K562 (cell line): Measurements from ENCODE around the gene LAPTM5. TPM values are rescaled to one million over a fixed set of nuclear protein-coding genes. Genes with fewer than 3 reads are reported as not detected.

Experiments used
- BRD9 ChIP-seq: fragments of 450-650 bp; IDR thresholded peaks from 2 replicates; pipeline ENCODE4 v1.6.1; 2018; ENCODE audit warnings: low read depth; ENCODE audit not compliant: partially characterized antibody
- CREB5 ChIP-seq: fragments of 250-450 bp; sonication (Bioruptor Pico); IDR thresholded peaks from 2 replicates; pipeline ENCODE4 v1.5.0; 2020; ENCODE audit warnings: mild to moderate bottlenecking
- EHMT2 ChIP-seq: fragments of 450-650 bp; IDR thresholded peaks from 2 replicates; pipeline ENCODE4 v1.6.1; 2018; ENCODE audit warnings: antibody characterized with exemption
- EP300 ChIP-seq: IDR thresholded peaks from 2 replicates; pipeline ENCODE4 v1.6.1; 2012; ENCODE audit warnings: low read length, improper control_type of control experiment
- ETV1 ChIP-seq: fragments of 450-650 bp; conservative IDR thresholded peaks from 2 replicates; pipeline ENCODE4 v1.6.1; 2016; ENCODE audit warnings: missing genetic modification characterization, control low read depth, low read depth, missing compliant biosample characterization
- EZH2 ChIP-seq: IDR thresholded peaks from 2 replicates; pipeline ENCODE4 v1.6.1; 2012; ENCODE audit warnings: low read depth, mild to moderate bottlenecking, inconsistent platforms, low read length, borderline replicate concordance
- FOSL1 ChIP-seq: fragments of 200-800 bp; sonication (Bioruptor generic); conservative IDR thresholded peaks from 2 replicates; pipeline ENCODE4 v1.6.1; 2016; ENCODE audit warnings: missing genetic modification characterization, missing compliant biosample characterization
- HDAC3 ChIP-seq: fragments of 450-650 bp; IDR thresholded peaks from 2 replicates; pipeline ENCODE4 v1.6.1; 2018; ENCODE audit warnings: borderline replicate concordance, mild to moderate bottlenecking, moderate library complexity; ENCODE audit not compliant: partially characterized antibody
- JUND ChIP-seq, 2 experiments: IDR thresholded peaks; 2 replicates in 1 of 2; 3 replicates in 1 of 2; pipeline ENCODE4 v1.6.1; 2011; ENCODE audit warnings: borderline replicate concordance in 2 of 2, low read depth in 2 of 2, low read length in 2 of 2, improper control_type of control experiment in 1 of 2, missing biosample characterization in 1 of 2, missing genetic modification characterization in 1 of 2, missing genetic modification reagents in 1 of 2
- KLF13 ChIP-seq: fragments of 450-650 bp; IDR thresholded peaks from 2 replicates; pipeline ENCODE4 v1.6.1; 2016; ENCODE audit warnings: missing genetic modification characterization, low read depth, mild to moderate bottlenecking, missing compliant biosample characterization, moderate library complexity, borderline replicate concordance
- KLF16 ChIP-seq: IDR thresholded peaks from 2 replicates; pipeline ENCODE4 v1.6.1; 2016; ENCODE audit warnings: antibody characterized with exemption
- MTA2 ChIP-seq: fragments of 450-650 bp; IDR thresholded peaks from 2 replicates; pipeline ENCODE4 v1.6.1; 2016; ENCODE audit warnings: low read depth
- SMARCA5 ChIP-seq: fragments of 450-650 bp; IDR thresholded peaks from 2 replicates; pipeline ENCODE4 v1.6.1; 2016
- TEAD4 ChIP-seq, 2 experiments: sonication (generic) in 1 of 2; formaldehyde crosslinking in 1 of 2; IDR thresholded peaks; 2 replicates each; pipeline versions ENCODE4 v1.6.1 to v1.8.0; 2012 to 2022; ENCODE audit warnings: borderline replicate concordance in 1 of 2, inconsistent platforms in 1 of 2, low read length in 1 of 2, mild to moderate bottlenecking in 1 of 2, missing genetic modification reagents in 1 of 2
- TFAM ChIP-seq: fragments of 250-450 bp; sonication (Bioruptor Pico); conservative IDR thresholded peaks from 2 replicates; pipeline ENCODE4 v1.5.0; 2021; ENCODE audit warnings: mild to moderate bottlenecking, moderate library complexity
- WHSC1 ChIP-seq: IDR thresholded peaks from one replicate; pipeline ENCODE4 v1.6.1; 2012; ENCODE audit warnings: low read length, control low read depth, inconsistent platforms
- ZBTB49 ChIP-seq: sonication (generic); formaldehyde crosslinking; IDR thresholded peaks from 2 replicates; pipeline ENCODE4 v1.8.0; 2022; ENCODE audit warnings: missing genetic modification reagents, mild to moderate bottlenecking, borderline replicate concordance
- ZKSCAN8 ChIP-seq: fragments of 200-800 bp; sonication (Bioruptor generic); IDR thresholded peaks from 2 replicates; pipeline ENCODE4 v1.6.1; 2016; ENCODE audit warnings: missing genetic modification characterization, missing compliant biosample characterization
- ZNF12 ChIP-seq: sonication (generic); formaldehyde crosslinking; IDR thresholded peaks from 2 replicates; pipeline ENCODE4 v1.4.0; 2020; ENCODE audit warnings: mild to moderate bottlenecking, missing genetic modification reagents
- ZNF589 ChIP-seq: fragments of 200-800 bp; sonication (Bioruptor generic); IDR thresholded peaks from 2 replicates; pipeline ENCODE4 v1.6.1; 2016; ENCODE audit warnings: low read depth, missing genetic modification characterization, missing compliant biosample characterization
- ZNF766 ChIP-seq: fragments of 200-800 bp; sonication (Bioruptor generic); conservative IDR thresholded peaks from 2 replicates; pipeline ENCODE4 v1.6.1; 2016; ENCODE audit warnings: missing genetic modification characterization, missing compliant biosample characterization
- ZNF830 ChIP-seq: fragments of 250-450 bp; sonication (Bioruptor Pico); IDR thresholded peaks from 2 replicates; pipeline ENCODE4 v1.5.0; 2021; ENCODE audit warnings: mild to moderate bottlenecking
- polyA plus RNA-seq, 8 experiments: library from polyadenylated mRNA; depleted of rRNA in 4 of 8; stranded (reverse) in 5 of 8; unstranded in 3 of 8; fragments of >200 nt; fragmentation: Nextera tagmentation in 2 of 8; fragmentation: Illumina TruSeq in 1 of 8; extraction: Ambion mirVana in 2 of 8; extraction: Trizol in 1 of 8; gene quantifications; 2 replicates each; pipeline versions ENCODE4 v1.2.1 to v1.2.3, GENCODE V29; 2011 to 2014; ENCODE audit warnings: inconsistent platforms in 1 of 8, missing spikeins in 1 of 8
- total RNA-seq, 7 experiments: library from RNA; depleted of rRNA in 6 of 7; stranded (reverse); fragments of >200 nt in 6 of 7; fragmentation: Illumina TruSeq in 2 of 7; extraction: Trizol in 2 of 7; gene quantifications; 2 replicates each; pipeline versions ENCODE4 v1.2.1 to v1.2.3, GENCODE V29; 2011 to 2021; ENCODE audit warnings: low replicate concordance in 1 of 7
- TF ChIP-seq, protein P1 (sequence below): fragments of 450-650 bp; formaldehyde crosslinking; IDR thresholded peaks from 2 replicates; pipeline ENCODE4 v1.4.0; 2020; ENCODE audit warnings: mild to moderate bottlenecking, moderate library complexity

The LAPTM5 gene
- total and polyA plus RNA-seq, 9 of the 15 experiments (the other 6 are each of a cell fraction or from before 2014, with no cell fraction given) = 2.4 to 47.3 (median 20.3) TPM

- TF ChIP-seq EHMT2 (no peak), JUND (IDR thresholded peaks at IDR 0.05; ENCODE audit: borderline replicate concordance, low read depth, low read length) (peak; percentile 48), JUND (tag; IDR thresholded peaks at IDR 0.05; ENCODE audit: borderline replicate concordance, low read depth, low read length) (no peak; the same call in 2 of the 3 replicates), WHSC1 (no peak), KLF16 (no peak), ETV1 (tag) (no peak), FOSL1 (tag) (peak; percentile 28; the same call in 1 of the 2 replicates), CREB5 (CRISPR knock-in tag) (no peak), ZNF589 (CRISPR knock-in tag) (no peak), ZKSCAN8 (CRISPR knock-in tag) (no peak), EP300 (no peak), TEAD4 (IDR thresholded peaks at IDR 0.05; ENCODE audit: low read length) (no peak), TEAD4 (CRISPR knock-in tag; IDR thresholded peaks at IDR 0.05; ENCODE audit: borderline replicate concordance) (no peak), BRD9 (no peak), ZNF766 (CRISPR knock-in tag) (peak; percentile 38; the same call in 1 of the 2 replicates), HDAC3 (no peak), ZNF12 (CRISPR knock-in tag) (no peak), KLF13 (tag) (no peak), TFAM (CRISPR knock-in tag) (no peak), ZBTB49 (CRISPR knock-in tag) (no peak), MTA2 (no peak), SMARCA5 (no peak), ZNF830 (CRISPR knock-in tag) (no peak), EZH2 (no peak)
- TF ChIP-seq, protein P1, sequence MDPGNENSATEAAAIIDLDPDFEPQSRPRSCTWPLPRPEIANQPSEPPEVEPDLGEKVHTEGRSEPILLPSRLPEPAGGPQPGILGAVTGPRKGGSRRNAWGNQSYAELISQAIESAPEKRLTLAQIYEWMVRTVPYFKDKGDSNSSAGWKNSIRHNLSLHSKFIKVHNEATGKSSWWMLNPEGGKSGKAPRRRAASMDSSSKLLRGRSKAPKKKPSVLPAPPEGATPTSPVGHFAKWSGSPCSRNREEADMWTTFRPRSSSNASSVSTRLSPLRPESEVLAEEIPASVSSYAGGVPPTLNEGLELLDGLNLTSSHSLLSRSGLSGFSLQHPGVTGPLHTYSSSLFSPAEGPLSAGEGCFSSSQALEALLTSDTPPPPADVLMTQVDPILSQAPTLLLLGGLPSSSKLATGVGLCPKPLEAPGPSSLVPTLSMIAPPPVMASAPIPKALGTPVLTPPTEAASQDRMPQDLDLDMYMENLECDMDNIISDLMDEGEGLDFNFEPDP (CRISPR knock-in tag) = no peak
Measured at GRCh38 chr1:30733493-30733892, 24.1 kb downstream of the LAPTM5 start (continued).
